GM21619 (cell line): ENCODE results near the gene RRM2.

ENCODE experiments used
- ATAC-seq: cut with Tn5 transposase; IDR thresholded peaks from one replicate; pipeline ENCODE4 v1.9.1; 2021; ENCODE audit not compliant: unreplicated experiment

Gene RRM2

DNA sequence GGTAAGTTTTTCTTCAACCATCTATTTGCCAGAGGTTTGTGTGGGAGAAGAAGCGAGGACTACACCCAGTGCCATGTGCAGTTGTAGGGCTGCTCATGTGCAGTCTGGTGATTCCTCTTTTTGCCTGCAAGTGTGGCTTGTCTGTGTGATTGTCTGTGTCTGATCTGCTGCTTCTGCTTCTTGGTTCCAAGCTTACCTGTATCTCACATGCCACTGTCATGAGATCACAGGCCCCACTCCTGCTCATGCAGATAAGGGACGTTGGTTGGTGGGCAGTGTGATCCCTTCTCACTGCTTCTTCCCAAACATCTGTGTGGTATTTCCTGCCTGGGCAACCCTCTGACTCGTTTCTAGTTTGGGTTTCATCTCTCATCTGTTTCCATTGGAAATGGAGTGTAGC lies 27.1 kb downstream of the RRM2 start:
- no peak for ATAC-seq

- ATAC-seq = no peak
Measured at GRCh38 chr2:10150436-10150835, 27.9 kb downstream of the RRM2 start.

DNA sequence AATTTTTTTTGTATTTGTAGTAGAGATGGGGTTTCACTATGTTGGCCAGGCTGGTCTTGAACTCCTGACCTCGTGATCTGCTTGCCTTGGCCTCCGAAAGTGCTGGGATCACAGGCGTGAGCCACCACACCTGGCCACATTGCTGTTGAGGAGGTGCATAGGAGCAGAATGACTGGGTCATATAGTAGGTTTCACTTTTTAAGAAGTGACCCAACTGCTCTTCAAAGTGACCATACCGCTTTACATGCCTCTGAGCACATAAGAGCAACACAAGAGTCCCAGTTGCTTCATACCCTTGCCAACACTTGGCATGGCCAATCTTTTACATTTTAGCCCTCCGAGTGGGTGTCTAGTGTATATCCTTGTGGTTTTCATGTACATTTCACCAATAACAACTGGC lies 28.9 kb downstream of the RRM2 start:
- no peak for ATAC-seq

GRCh38 chr2:10157293-10157692 lies 34.8 kb downstream of the RRM2 start:
- ATAC-seq = no peak

DNA sequence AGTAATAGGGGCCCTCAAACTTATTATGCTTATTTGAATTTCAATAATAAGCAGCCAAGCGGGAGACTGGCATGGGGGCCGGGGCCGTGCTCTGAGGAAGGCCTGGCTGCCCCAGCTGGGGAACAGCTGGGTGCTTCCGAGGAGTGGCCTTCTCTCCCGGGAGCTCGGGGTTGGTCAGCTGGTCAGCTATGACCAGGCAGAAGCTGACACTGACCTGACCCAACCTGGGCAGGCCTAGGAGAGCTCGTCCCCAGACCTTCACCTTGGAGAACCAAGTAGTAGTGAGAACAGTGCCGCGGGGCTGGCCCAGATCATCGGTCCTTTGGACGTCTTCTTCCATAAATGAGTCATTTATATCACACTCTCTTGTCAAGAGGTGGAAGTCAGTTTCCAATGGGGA lies 36.1 kb downstream of the RRM2 start:
- ATAC-seq = no peak

GRCh38 chr2:10159086-10159485 lies 36.5 kb downstream of the RRM2 start:
- no peak for ATAC-seq

DNA sequence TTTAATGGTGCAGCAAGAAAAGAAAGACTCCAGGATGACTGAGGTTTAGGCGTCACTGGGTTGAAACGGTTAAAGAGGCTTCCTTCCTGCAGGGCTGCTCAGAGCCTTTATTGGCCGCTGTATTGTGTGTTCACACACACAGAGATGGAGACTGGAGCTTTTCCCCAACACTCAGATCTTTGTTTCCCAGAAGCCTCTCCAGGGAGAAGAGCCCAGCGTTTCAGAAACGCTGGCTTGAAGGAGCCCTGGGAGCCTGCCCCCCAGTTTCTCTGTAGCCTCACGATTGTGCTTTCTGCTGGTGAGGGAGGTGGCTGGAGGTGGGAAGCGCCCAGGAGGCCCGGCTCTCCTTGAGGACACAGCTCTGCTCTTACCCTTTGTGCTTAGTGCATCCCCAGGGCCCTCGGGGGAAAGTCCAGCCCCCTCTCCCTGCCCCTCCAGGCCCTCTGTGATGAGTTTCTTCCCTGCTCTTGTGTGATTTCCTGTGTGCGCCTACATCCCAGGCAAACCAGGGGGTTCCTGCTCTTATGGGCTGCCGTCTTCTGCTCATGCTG lies 37.1 kb downstream of the RRM2 start:
- ATAC-seq = no peak

- no peak for ATAC-seq
Measured at GRCh38 chr2:10160203-10160955, 37.8 kb downstream of the RRM2 start.

GRCh38 chr2:10161206-10161931 lies 38.8 kb downstream of the RRM2 start:
- ATAC-seq = no peak

DNA sequence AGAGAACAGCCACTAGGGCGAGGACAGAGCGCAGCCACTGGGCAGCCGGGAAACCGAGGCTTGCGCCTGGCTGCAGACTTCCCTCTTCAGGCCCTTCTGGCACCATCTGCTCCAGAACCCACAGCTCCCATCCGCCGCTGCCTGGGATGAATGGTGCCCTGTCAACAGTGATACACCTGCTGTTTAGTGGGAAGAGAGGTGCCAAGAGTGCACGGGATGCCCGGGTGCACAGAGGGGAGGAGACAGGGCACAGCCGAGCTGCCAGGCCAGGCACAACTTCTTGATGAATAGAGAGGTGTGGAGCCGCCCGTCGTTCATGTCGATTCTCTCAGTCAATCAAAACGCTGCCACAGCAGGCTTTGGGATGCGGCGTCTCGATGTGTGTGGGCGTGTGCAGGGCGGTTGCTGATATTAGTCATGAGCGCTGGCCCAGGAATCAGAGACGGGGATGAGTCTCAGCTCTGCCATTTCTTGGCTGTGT lies 39.5 kb downstream of the RRM2 start:
- ATAC-seq = no peak

GRCh38 chr2:10162586-10163497 lies 40.3 kb downstream of the RRM2 start:
- ATAC-seq = no peak

DNA sequence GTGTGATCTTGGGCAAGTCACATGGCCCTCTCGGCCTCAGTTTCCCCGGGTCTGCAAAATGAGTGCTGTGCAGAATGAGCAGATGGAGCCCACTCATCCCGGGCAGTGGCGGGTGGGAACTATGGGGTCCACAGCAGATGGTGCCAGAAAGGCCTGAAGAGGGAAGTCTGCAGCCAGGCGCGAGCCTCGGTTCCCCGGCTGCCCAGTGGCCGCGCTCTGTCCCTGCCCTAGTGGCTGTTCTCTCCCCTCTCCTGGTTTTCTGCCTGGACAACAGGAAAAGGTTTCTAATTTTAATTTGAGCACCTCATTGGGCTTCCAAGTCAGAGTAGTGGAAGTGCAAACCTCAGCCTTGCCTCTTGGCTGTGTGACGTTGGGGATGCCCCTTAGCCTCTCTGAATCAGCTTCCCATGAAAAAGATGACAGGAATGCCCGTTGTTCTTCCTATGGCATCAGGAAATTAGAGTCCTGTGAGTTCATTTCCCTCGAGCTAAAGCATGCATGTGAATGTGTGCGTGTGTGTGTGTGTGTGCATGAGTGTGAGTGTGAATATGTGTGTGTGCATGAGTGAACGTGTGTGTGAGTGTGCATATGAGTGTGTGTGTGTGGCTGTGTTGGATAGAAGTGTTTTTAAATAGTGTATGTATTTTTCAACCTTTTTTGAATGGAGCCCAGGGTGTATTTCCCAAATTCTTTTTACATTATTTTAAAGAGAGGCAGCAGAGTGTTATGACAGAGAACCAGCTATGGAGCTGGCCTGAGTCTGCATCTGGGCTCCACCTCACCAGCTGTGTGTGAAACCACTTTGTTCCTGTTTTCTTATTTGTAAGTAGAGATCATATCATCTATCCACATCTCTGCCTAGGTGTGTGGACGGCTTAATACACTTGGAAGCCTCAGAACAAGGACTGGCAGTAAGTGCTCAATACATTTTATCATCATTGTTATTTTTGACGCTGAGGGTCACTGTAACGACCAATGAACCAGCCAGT lies 41.3 kb downstream of the RRM2 start:
- no peak for ATAC-seq

GRCh38 chr2:10164601-10165000 lies 42.1 kb downstream of the RRM2 start:
- ATAC-seq = no peak

DNA sequence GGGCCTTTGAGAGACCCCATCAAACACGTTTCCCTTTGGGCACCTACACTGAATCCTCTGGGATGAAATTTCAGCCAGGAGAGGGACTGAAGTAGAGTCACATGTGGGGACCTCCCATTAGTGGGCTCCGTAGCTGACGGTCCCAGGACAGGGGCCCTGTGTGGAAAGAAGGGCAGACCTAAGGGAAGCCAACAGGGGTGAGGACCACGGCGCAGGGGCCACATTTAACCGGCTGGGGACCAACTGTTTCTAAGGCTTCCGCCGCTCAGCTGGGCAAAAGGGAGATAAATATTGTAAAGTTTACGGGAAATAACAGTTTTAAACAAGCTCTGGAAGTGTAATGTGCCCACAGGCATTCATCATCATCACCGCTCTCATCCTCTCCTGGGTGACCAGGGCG lies 42.7 kb downstream of the RRM2 start:
- no peak for ATAC-seq

DNA sequence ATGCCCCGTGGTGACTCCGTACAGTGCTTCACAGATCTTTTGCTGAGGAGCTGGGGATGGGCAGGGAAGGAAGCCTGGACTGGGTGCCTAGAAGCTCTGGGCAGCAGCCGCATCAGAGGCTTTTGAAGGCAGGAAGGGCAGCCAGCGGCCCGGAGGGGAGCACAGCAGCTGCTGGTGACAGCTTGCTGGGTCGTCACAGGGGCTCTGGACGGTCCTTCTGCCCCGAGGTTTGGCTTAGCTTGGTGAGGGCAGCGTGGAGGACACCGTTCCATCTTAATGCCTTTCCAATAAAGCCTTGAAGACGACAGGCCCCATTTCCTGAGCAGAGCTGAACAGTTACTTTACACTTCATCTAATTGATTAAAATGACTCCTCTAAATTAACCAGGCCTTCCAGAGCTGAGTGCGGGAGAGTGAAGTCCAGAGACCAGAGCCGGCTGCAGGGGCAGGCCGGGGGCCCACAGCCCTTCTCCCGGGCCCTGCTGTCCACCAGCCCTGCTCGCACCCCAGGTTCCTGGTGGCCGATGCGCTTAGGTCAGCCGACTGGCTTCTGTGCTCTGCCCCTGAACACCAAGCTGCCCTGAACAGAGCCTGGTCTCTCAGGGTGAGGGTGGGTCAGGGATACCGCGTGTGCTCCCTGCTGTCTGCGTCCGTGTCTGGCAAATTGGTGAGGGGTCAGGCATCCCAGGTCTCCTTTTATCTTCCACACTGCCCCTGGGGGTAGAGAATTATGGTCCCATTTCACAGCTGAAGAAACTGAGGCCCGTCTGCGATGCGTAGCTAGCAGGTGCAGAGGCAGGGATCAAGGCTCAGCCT lies 43.5 kb downstream of the RRM2 start:
- ATAC-seq = no peak

DNA sequence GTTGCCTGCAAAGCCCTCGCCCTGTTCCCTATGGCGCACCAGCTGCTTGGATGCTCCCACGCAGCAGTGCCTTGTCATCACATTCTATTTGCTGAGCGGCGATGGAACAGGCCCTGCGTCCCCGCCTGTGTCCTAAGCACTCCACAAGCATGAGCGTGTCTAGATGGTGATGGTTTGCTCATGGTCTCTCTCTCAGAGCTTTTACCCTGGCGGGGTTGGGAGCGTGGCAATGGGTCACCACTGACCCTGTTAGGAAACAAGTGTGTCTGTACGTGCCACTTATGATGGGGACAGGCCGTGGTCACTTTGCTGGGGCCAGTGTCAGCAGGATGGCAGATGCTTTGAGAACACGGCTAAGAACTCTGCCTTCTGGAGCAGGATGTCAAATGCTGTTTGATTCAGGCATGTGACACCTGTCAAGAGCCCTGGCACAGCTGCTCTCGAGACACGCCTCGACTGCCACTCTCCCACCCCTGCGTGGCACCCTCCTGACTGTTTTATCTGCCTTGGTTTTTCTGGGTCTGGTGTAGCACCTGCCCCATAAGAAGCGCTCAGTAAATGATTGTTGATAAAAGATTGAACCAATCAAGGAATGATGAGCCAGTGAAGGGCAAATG lies 44.2 kb downstream of the RRM2 start:
- ATAC-seq = no peak

DNA sequence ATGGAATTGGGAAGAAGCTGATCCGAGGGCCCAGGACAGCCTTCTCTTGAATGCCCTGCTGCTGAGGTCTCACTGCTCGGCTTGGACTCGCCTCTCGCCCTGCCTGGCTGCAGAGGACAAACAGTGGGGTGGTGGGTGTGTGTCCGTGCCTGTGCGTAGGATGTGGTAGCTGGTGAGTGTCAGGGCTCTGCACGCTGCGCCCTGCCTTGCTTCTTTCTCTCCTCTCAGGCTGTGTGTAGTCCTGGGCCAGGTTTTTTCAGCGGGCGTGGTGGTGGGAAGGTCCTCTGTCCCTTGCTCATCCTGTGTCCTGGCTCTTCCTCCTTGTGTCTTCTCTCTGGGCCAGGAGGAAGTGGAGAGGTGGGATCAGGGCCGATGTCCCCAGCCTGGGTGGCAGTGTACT lies 44.8 kb downstream of the RRM2 start:
- no peak for ATAC-seq

- no peak for ATAC-seq
Measured at GRCh38 chr2:10168221-10168620, 45.7 kb downstream of the RRM2 start.
